ENCODE results near the gene TRIM3. TPM values are rescaled to one million over a fixed set of nuclear protein-coding genes. Genes with fewer than 3 reads are reported as not detected.

TRIM3 gene
- total RNA-seq, 3 donors from 2014 or later, result 21.6 to 43.9 (median 32.6) TPM

- DNase-seq (ENCODE audit: low spot score in 2 of 2), result no peak
- intact Hi-C loops (cut with DNase I; ENCODE audit: low total_unique reads), result no loop called here
- Histone ChIP-seq H3K27ac (no peak overlapping the region), H3K36me3 (no peaks in the 10 kb centered on the region), H3K4me1 (no peaks in the 10 kb centered on the region), H3K4me3 (no peak overlapping the region), H3K9me3 (no peaks in the 10 kb centered on the region), H3K27me3 (no peaks in the 10 kb centered on the region)
- TF ChIP-seq POLR2AphosphoS5 (IDR thresholded peaks at IDR 0.05) (no peak), CTCF (IDR thresholded peaks at IDR 0.05) (no peak), POLR2A (IDR thresholded peaks at IDR 0.05) (no peak)
Measured at GRCh38 chr11:6400431-6401345, 73.1 kb downstream of the TRIM3 start.

Other genes starting within 250 kb of the TRIM3 start
- 10 to 100 TPM; 34.7 to 42.6 (median 42.1) TPM for gene FHIP1B, start 239.3 kb downstream of the TRIM3 start, total RNA-seq
- under 1 TPM in 2 of 3 donors, not detected in 1; 0.29 to 0.48 TPM for gene CNGA4, start 234.9 kb downstream of the TRIM3 start, total RNA-seq
- gene CCKBR, start 214.1 kb downstream of the TRIM3 start, total RNA-seq, result not detected
- 100 to 1,000 TPM in 1 of 3 donors, 10 to 100 TPM in 2; 53.1 to 130 (median 78.3) TPM for gene CAVIN3, start 153.4 kb downstream of the TRIM3 start, total RNA-seq
- 10 to 100 TPM; 15.7 to 30.4 (median 17.3) TPM for gene SMPD1, start 83.5 kb downstream of the TRIM3 start, total RNA-seq
- gene APBB1, start 54.8 kb downstream of the TRIM3 start, total RNA-seq, result 10 to 100 TPM; 25.6 to 40.0 (median 36.3) TPM
- gene HPX, start 33.0 kb downstream of the TRIM3 start, total RNA-seq, result 10 to 100 TPM in 2 of 3 donors, under 1 TPM in 1; 0.96 to 25.2 (median 12.9) TPM
- 100 to 1,000 TPM in 2 of 3 donors, 10 to 100 TPM in 1; 40.0 to 129 (median 121) TPM for gene ARFIP2, start 7.4 kb upstream of the TRIM3 start, total RNA-seq
- 10 to 100 TPM; 30.7 to 49.2 (median 39.3) TPM for gene TIMM10B, start 7.6 kb upstream of the TRIM3 start, total RNA-seq
- 10 to 100 TPM; 12.3 to 21.6 (median 14.9) TPM for gene DNHD1, start 23.3 kb upstream of the TRIM3 start, total RNA-seq
- gene RRP8, start 129.7 kb upstream of the TRIM3 start, total RNA-seq, result 10 to 100 TPM in 2 of 3 donors, 1 to 10 TPM in 1; 8.8 to 22.2 (median 20.3) TPM
- gene ILK, start 129.8 kb upstream of the TRIM3 start, total RNA-seq, result 100 to 1,000 TPM; 113 to 118 (median 113) TPM
- gene TAF10, start 138.3 kb upstream of the TRIM3 start, total RNA-seq, result 10 to 100 TPM; 45.4 to 82.6 (median 54.7) TPM
- gene TPP1, start 145.5 kb upstream of the TRIM3 start, total RNA-seq, result 10 to 100 TPM; 27.2 to 71.4 (median 38.2) TPM
- 10 to 100 TPM in 2 of 3 donors, 1 to 10 TPM in 1; 7.2 to 18.0 (median 13.8) TPM for gene DCHS1, start 181.9 kb upstream of the TRIM3 start, total RNA-seq
- 10 to 100 TPM; 16.8 to 25.2 (median 18.9) TPM for gene MRPL17, start 209.4 kb upstream of the TRIM3 start, total RNA-seq

Measured in breast epithelium (tissue), 4 donors.